RWPE1 (cell line): ENCODE measurements around the gene GPR52.

Experiments
- CTCF ChIA-PET: fragments of 350-600 bp; sonication (Branson Sonifier 250); formaldehyde crosslinking; extraction: SDS; loops from one replicate; lab custom pipeline; 2021; lab: Yijun Ruan, JAX
- POLR2A ChIA-PET: fragments of 400-600 bp; formaldehyde crosslinking; extraction: SDS; loops from one replicate; lab custom pipeline; 2020; ENCODE audit warnings: antibody characterized with exemption; ENCODE audit not compliant: low non-redundant PET; lab: Yijun Ruan, JAX
- DNase-seq: peaks from one replicate; pipeline ENCODE4 v3.0.0; 2012; ENCODE audit warnings: low spot score
- H3K27ac ChIP-seq: fragments of 450-650 bp; 2 replicates; pipeline ENCODE4 v1.5.1; 2017
- CTCF ChIP-seq: fragments of 450-650 bp; conservative IDR thresholded peaks from 2 replicates; pipeline ENCODE4 v1.5.1; 2017; ENCODE audit warnings: low read depth, mild to moderate bottlenecking

GPR52 gene

GRCh38 chr1:174425121-174425520 lies 22.6 kb upstream of the GPR52 start:
- POLR2A ChIA-PET: no interaction called here
- TF ChIP-seq CTCF: no peak
- no peak for DNase-seq
- CTCF ChIA-PET: no interaction called here
- no peak overlapping the region for H3K27ac ChIP-seq

GRCh38 chr1:174426153-174426552 lies 21.6 kb upstream of the GPR52 start:
- no peak overlapping the region for H3K27ac ChIP-seq
- CTCF ChIA-PET: no interaction called here
- POLR2A ChIA-PET: no interaction called here
- TF ChIP-seq CTCF: no peak
- DNase-seq: no peak

GRCh38 chr1:174428033-174428432 lies 19.7 kb upstream of the GPR52 start:
- CTCF ChIA-PET: interaction anchor here (0.6 to 0.7 kb wide), 3 partner anchors 34 to 324 kb away, joined by 3 to 5 read pairs (median 3); no protein-coding TSS in a partner anchor
- no peak for TF ChIP-seq CTCF
- no peak for DNase-seq
- no peak overlapping the region for H3K27ac ChIP-seq
- POLR2A ChIA-PET: no interaction called here

- ChIA-PET CTCF (interaction anchor here (0.6 to 1.1 kb wide), 4 partner anchors 33 to 325 kb away, joined by 3 to 5 read pairs (median 3); no protein-coding TSS in a partner anchor), POLR2A (no interaction called here)
- no peak for DNase-seq
- H3K27ac ChIP-seq: no peak overlapping the region
- TF ChIP-seq CTCF: no peak
Observed at GRCh38 chr1:174428739-174429138, 19.0 kb upstream of the GPR52 start.

DNA sequence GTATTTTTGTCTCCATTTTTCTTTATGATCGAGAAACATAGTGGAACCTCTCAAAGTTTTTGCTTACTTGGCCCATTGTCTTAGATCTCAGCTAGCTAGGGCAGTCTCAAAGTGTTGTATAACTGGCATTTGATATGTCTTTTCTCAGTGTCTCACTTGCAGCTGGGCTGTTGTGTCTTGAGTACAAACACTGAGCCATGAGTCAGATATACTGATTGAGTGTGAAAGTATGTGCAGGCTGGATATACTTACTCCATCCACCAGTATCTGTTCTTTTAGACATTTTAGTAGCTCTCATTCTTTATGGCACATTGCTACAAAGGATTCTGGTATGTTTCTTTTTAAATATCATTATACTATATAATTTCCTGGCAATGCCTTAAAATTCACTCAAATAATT lies 14.3 kb upstream of the GPR52 start:
- POLR2A ChIA-PET: no interaction called here
- TF ChIP-seq CTCF: no peak
- no peak overlapping the region for H3K27ac ChIP-seq
- peak; percentile 8 for DNase-seq
- CTCF ChIA-PET: no interaction called here

DNA sequence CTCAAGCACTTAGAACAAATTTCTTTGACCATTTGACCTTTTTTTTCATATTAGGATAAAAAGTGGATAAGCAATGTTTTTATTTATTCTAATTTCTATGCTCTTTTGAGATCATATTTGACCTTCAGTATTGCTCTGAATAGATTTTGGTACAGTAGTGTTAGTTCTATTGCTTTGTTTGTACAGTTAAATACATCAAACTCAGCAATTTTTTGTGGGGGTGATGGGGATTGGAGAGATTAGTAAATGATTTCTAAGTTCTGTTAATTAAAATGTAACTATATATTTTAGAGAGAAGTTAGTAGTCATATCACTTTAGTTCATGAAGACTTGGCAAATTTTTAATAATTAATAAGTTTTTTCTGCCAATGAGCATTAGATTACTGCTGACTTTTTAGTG lies 2.4 kb upstream of the GPR52 start:
- CTCF ChIA-PET: no interaction called here
- no peak for DNase-seq
- no peak for TF ChIP-seq CTCF
- no peak overlapping the region for H3K27ac ChIP-seq
- POLR2A ChIA-PET: no interaction called here

GRCh38 chr1:174445817-174446216 lies 1.9 kb upstream of the GPR52 start:
- CTCF ChIA-PET: no interaction called here
- no peak for DNase-seq
- no peak overlapping the region for H3K27ac ChIP-seq
- TF ChIP-seq CTCF: no peak
- POLR2A ChIA-PET: no interaction called here
